GM12878 (cell line): ENCODE data around the gene HVCN1. TPM values are rescaled to one million over a fixed set of nuclear protein-coding genes. Genes with fewer than 3 reads are reported as not detected.

Experiments used
- ATAC-seq: fragments of 200-7000 bp; cut with Tn5 transposase; 3 replicates; pipeline ENCODE4 v1.9.1; 2020; ENCODE audit warnings: mild to moderate bottlenecking, moderate library complexity
- BruUV-seq: library from RNA; stranded (reverse); fragments of 400-500 nt; replicated peaks from 2 replicates; lab custom pipeline; 2021; lab: Mats Ljungman, UMichigan
- CTCF ChIA-PET: fragments of 300-600 bp; sonication (Branson Sonifier 250); formaldehyde crosslinking; extraction: SDS; loops from one replicate; lab custom pipeline; 2021; ENCODE audit warnings: inconsistent platforms; lab: Yijun Ruan, JAX
- POLR2A ChIA-PET: fragments of 350-600 bp; formaldehyde crosslinking; extraction: SDS; loops from one replicate; lab custom pipeline; 2021; ENCODE audit warnings: inconsistent platforms; lab: Charles Lee
- RAD21 ChIA-PET: fragments of 300-600 bp; sonication (Branson Sonifier 250); formaldehyde crosslinking; loops from one replicate; lab custom pipeline; 2023; ENCODE audit warnings: antibody characterized with exemption; ENCODE audit not compliant: unreplicated experiment; lab: Charles Lee
- SMC1A ChIA-PET: fragments of 300-600 bp; sonication (Branson Sonifier 250); formaldehyde crosslinking; loops from one replicate; lab custom pipeline; 2023; ENCODE audit not compliant: unreplicated experiment, uncharacterized antibody; lab: Charles Lee
- DNase-seq: peaks from one replicate; pipeline ENCODE4 v3.0.0-alpha.2; 2011; ENCODE audit warnings: low read depth, low spot score
- FAIRE-seq: peaks from 3 replicates; lab custom pipeline; 2011; peaks lifted over from hg19 to GRCh38; lab: Jason Lieb, UNC
- H2AFZ ChIP-seq: 2 replicates; pipeline ENCODE4 v1.6.0; 2011; ENCODE audit warnings: low read depth, low read length, control low read depth; ENCODE audit not compliant: control insufficient read depth
- H3K27ac ChIP-seq: 2 replicates; pipeline ENCODE4 v1.5.1; 2011; ENCODE audit warnings: control low read depth; ENCODE audit not compliant: control insufficient read depth, insufficient read depth
- H3K27me3 ChIP-seq, 2 experiments: replicated peaks in 1 of 2; 2 replicates each; pipeline versions ENCODE4 v1.6.0 to v1.6.1; 2011; ENCODE audit warnings: low read length in 1 of 2; ENCODE audit not compliant: control insufficient read depth in 2 of 2, insufficient read depth in 2 of 2
- H3K36me3 ChIP-seq, 2 experiments: 2 replicates each; pipeline ENCODE4 v1.5.1; 2011; ENCODE audit warnings: low read length in 1 of 2; ENCODE audit not compliant: control insufficient read depth in 2 of 2, insufficient read depth in 2 of 2
- H3K4me1 ChIP-seq: 2 replicates; pipeline ENCODE4 v1.6.1; 2011; ENCODE audit warnings: mild to moderate bottlenecking, low read length, moderate library complexity, mixed read lengths; ENCODE audit not compliant: control insufficient read depth, insufficient read depth
- H3K4me2 ChIP-seq: 2 replicates; pipeline ENCODE4 v1.6.0; 2011; ENCODE audit warnings: control low read depth; ENCODE audit not compliant: control insufficient read depth, insufficient read depth
- H3K4me3 ChIP-seq: fragments of 200-600 bp; sonication (generic); 2 replicates; pipeline ENCODE4 v1.5.1; 2016
- H3K79me2 ChIP-seq: 2 replicates; pipeline ENCODE4 v1.6.0; 2011; ENCODE audit warnings: low read length; ENCODE audit not compliant: control insufficient read depth, insufficient read depth
- H3K9ac ChIP-seq: 2 replicates; pipeline ENCODE4 v1.8.0; 2011; ENCODE audit warnings: low read length, control low read depth, mixed read lengths; ENCODE audit not compliant: control insufficient read depth, insufficient read depth
- H3K9me3 ChIP-seq: replicated peaks from 3 replicates; pipeline ENCODE4 v1.5.1; 2011; ENCODE audit warnings: mild to moderate bottlenecking, low read length; ENCODE audit not compliant: control insufficient read depth, insufficient read depth
- H4K20me1 ChIP-seq: 2 replicates; pipeline ENCODE4 v1.6.0; 2011; ENCODE audit not compliant: control insufficient read depth, insufficient read depth
- RAD21 ChIP-seq: IDR thresholded peaks from 2 replicates; pipeline ENCODE4 v1.6.1; 2011; ENCODE audit warnings: mild to moderate bottlenecking, low read depth, low read length, moderate library complexity; ENCODE audit not compliant: insufficient read depth
- RAD51 ChIP-seq: fragments of 450-650 bp; IDR thresholded peaks from 2 replicates; pipeline ENCODE4 v1.6.1; 2016; ENCODE audit warnings: moderate library complexity, mild to moderate bottlenecking, inconsistent platforms
- SMC3 ChIP-seq: IDR thresholded peaks from 2 replicates; pipeline ENCODE4 v1.6.1; 2011; ENCODE audit warnings: low read length, improper control_type of control experiment, borderline replicate concordance
- WGBS: methylation state at CpG from one replicate; pipeline ENCODE4 v1.1.6; 2016; ENCODE audit warnings: low lambda C conversion rate; ENCODE audit not compliant: insufficient replicate concordance, insufficient coverage; ENCODE audit errors: missing lambda C conversion rate; 5-methylcytosine and 5-hydroxymethylcytosine counted together
- in situ Hi-C: fragments of 300-500 bp; cut with MboI; formaldehyde crosslinking; loops from 9 replicates; pipeline ENCODE4 v1.14.3; 2018; ENCODE audit warnings: mixed read lengths
- intact Hi-C: fragments of 100-400 bp; cut with micrococcal nuclease; formaldehyde crosslinking; loops from one replicate; pipeline ENCODE4 v1.14.2; 2022; ENCODE audit not compliant: unreplicated experiment
- polyA plus RNA-seq, 11 experiments: library from polyadenylated mRNA; depleted of rRNA in 4 of 11; unstranded in 6 of 11; stranded (reverse) in 5 of 11; fragments of >200 nt; fragmentation: Nextera tagmentation in 4 of 11; fragmentation: Illumina TruSeq in 1 of 11; extraction: Ambion mirVana in 4 of 11; extraction: Trizol in 1 of 11; gene quantifications; 1 replicate in 1 of 11; 2 replicates in 10 of 11; pipeline versions ENCODE4 v1.2.1 to v1.2.3, GENCODE V29; 2011 to 2016; ENCODE audit warnings: inconsistent platforms in 2 of 11, missing spikeins in 2 of 11, low read depth in 1 of 11
- total RNA-seq, 4 experiments: library from RNA; depleted of rRNA in 3 of 4; stranded (reverse); fragments of >200 nt in 3 of 4; fragmentation: Illumina TruSeq in 1 of 4; extraction: Trizol in 1 of 4; gene quantifications; 2 replicates each; pipeline versions ENCODE4 v1.2.1 to v1.2.3, GENCODE V29; 2013 to 2021
- TF ChIP-seq, protein P1 (sequence below), 3 experiments: IDR thresholded peaks in 2 of 3; conservative IDR thresholded peaks in 1 of 3; 2 replicates each; pipeline ENCODE4 v1.5.1; 2011; ENCODE audit warnings: low read depth in 3 of 3, low read length in 3 of 3, mild to moderate bottlenecking in 3 of 3, control low read depth in 2 of 3, moderate library complexity in 2 of 3, inconsistent platforms in 1 of 3, mixed read lengths in 1 of 3; ENCODE audit not compliant: control insufficient read depth in 2 of 3, insufficient read depth in 1 of 3; ENCODE audit errors: extremely low read depth in 1 of 3

The HVCN1 gene
- total and polyA plus RNA-seq, 10 of the 15 experiments (the other 5 are each of a cell fraction or from before 2014, with no cell fraction given): 27.8 to 181 (median 103) TPM

DNA sequence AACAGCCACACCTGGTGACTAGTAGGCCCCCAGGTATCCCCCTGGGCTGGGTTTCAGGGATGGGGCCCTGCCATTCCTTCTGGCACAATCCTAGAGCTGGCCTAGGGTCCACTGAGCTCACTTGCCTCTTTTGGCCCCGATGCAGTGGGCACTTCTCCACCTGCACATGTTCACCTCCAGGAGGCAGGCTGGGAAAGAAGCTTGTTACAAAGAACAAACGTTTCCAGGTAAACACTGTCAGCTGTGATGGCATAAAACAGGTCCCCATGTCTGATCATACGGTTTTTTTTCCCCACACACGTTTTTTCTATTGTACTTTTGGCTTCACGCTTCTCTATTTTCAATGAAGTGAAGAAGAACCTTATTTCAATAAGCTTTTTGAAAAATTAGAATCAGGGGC, 15.8 kb upstream of the HVCN1 start:
- H3K79me2 ChIP-seq: no peaks in the 10 kb centered on the region
- H3K4me2 ChIP-seq: no peak overlapping the region
- WGBS: 20% methylated on average over 5 of the region's 5 CpGs
- peak; percentile 70; the same call in 1 of the 2 replicates for TF ChIP-seq SMC3
- peak; percentile 63 for TF ChIP-seq RAD21
- TF ChIP-seq, protein P1, sequence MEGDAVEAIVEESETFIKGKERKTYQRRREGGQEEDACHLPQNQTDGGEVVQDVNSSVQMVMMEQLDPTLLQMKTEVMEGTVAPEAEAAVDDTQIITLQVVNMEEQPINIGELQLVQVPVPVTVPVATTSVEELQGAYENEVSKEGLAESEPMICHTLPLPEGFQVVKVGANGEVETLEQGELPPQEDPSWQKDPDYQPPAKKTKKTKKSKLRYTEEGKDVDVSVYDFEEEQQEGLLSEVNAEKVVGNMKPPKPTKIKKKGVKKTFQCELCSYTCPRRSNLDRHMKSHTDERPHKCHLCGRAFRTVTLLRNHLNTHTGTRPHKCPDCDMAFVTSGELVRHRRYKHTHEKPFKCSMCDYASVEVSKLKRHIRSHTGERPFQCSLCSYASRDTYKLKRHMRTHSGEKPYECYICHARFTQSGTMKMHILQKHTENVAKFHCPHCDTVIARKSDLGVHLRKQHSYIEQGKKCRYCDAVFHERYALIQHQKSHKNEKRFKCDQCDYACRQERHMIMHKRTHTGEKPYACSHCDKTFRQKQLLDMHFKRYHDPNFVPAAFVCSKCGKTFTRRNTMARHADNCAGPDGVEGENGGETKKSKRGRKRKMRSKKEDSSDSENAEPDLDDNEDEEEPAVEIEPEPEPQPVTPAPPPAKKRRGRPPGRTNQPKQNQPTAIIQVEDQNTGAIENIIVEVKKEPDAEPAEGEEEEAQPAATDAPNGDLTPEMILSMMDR (IDR thresholded peaks at IDR 0.05 in 2 of 3, conservative IDR thresholded peaks at IDR 0.05 in 1 of 3; ENCODE audit: control insufficient read depth in 2 of 3, extremely low read depth in 1 of 3, insufficient read depth in 1 of 3, low read depth in 3 of 3, low read length in 3 of 3): peak; percentile 41 to 61 (median 60)
- no peak for TF ChIP-seq RAD51
- in situ Hi-C loops (loop anchor here (5.0 kb wide), 1 partner anchor 123 kb away; no protein-coding TSS in a partner anchor), intact Hi-C loops (loop anchor here (1.0 kb wide), 1 partner anchor 122 kb away; no protein-coding TSS in a partner anchor)
- no peaks in the 10 kb centered on the region for H4K20me1 ChIP-seq
- ChIA-PET CTCF (interaction anchor here (0.6 to 2.4 kb wide), 28 partner anchors 9 to 535 kb away, joined by 3 to 42 read pairs (median 4); partner anchors contain the start of genes ARPC3 and CCDC63), SMC1A (interaction anchor here (0.6 to 1.9 kb wide), 27 partner anchors 8 to 751 kb away, joined by 3 to 24 read pairs (median 4); partner anchors contain the start of genes ARPC3 and CCDC63), RAD21 (interaction anchor here (0.6 to 2.8 kb wide), 14 partner anchors 10 to 183 kb away, joined by 3 to 36 read pairs (median 4); no protein-coding TSS in a partner anchor), POLR2A (interaction anchor here (0.5 to 1.5 kb wide), 4 partner anchors 22 to 179 kb away, joined by 3 to 5 read pairs (median 3); no protein-coding TSS in a partner anchor)
- no peak for FAIRE-seq
- no peaks in the 10 kb centered on the region for H3K36me3 ChIP-seq
- H3K9ac ChIP-seq: no peak overlapping the region
- no peaks in the 10 kb centered on the region for H3K9me3 ChIP-seq
- no peak overlapping the region for H2AFZ ChIP-seq
- H3K4me3 ChIP-seq: no peak overlapping the region
- ATAC-seq: peak; percentile 72
- H3K4me1 ChIP-seq: no peaks in the 10 kb centered on the region
- no TSS peak for BruUV-seq
- H3K27me3 ChIP-seq: no peaks in the 10 kb centered on the region
- H3K27ac ChIP-seq: no peak overlapping the region
- no peak for DNase-seq
